SK-N-SH (cell line): Measurements from ENCODE around the gene TP53I3. TPM values are rescaled to one million over a fixed set of nuclear protein-coding genes. Genes with fewer than 3 reads are reported as not detected.

Experiments
- CTCF ChIA-PET: fragments of 300-600, 350-600 bp; formaldehyde crosslinking; extraction: SDS; loops from one replicate; lab custom pipeline; 2021; lab: Yijun Ruan, JAX
- POLR2A ChIA-PET: fragments of 350-600 bp; sonication (Branson Sonifier 250); formaldehyde crosslinking; extraction: SDS; loops from one replicate; lab custom pipeline; 2020; ENCODE audit warnings: antibody characterized with exemption, inconsistent platforms; lab: Yijun Ruan, JAX
- DNase-seq: peaks from one replicate; pipeline ENCODE4 v3.0.0; 2012
- H2AFZ ChIP-seq: fragments of 200-600 bp; sonication (generic); 2 replicates; pipeline ENCODE4 v1.8.1; 2016; ENCODE audit warnings: antibody characterized with exemption, mild to moderate bottlenecking, low read depth
- H3F3A ChIP-seq: fragments of 200-600 bp; sonication (generic); replicated peaks from 2 replicates; pipeline ENCODE3; 2016; ENCODE audit warnings: antibody characterized with exemption, mild to moderate bottlenecking; ENCODE audit not compliant: insufficient read depth
- H3K27ac ChIP-seq, 2 experiments: fragments of 200-500 bp in 1 of 2; fragments of 200-600 bp in 1 of 2; sonication (Bioruptor generic) in 1 of 2; sonication (generic), shearing (Covaris generic) in 1 of 2; 2 replicates each; pipeline versions ENCODE4 v1.5.1 to v1.6.1; 2014 to 2016; ENCODE audit warnings: low read depth in 2 of 2, inconsistent platforms in 1 of 2, low read length in 1 of 2, mild to moderate bottlenecking in 1 of 2, mixed read lengths in 1 of 2
- H3K27me3 ChIP-seq: fragments of 200-600 bp; sonication (generic), shearing (Covaris generic); 2 replicates; pipeline ENCODE4 v1.6.1; 2016; ENCODE audit warnings: mixed run types; ENCODE audit not compliant: insufficient read depth
- H3K36me3 ChIP-seq, 2 experiments: fragments of 200-500 bp in 1 of 2; fragments of 200-600 bp in 1 of 2; sonication (Bioruptor generic) in 1 of 2; sonication (generic) in 1 of 2; replicated peaks in 1 of 2; 2 replicates each; pipeline versions ENCODE3 to v1.5.1; 2014 to 2016; ENCODE audit warnings: low read length in 1 of 2, mild to moderate bottlenecking in 1 of 2; ENCODE audit not compliant: insufficient read depth in 2 of 2, control insufficient read depth in 1 of 2
- H3K4me1 ChIP-seq, 2 experiments: fragments of 200-500 bp in 1 of 2; fragments of 200-600 bp in 1 of 2; sonication (Bioruptor generic) in 1 of 2; sonication (generic), shearing (Covaris generic) in 1 of 2; 2 replicates each; pipeline versions ENCODE4 v1.5.1 to v1.6.1; 2014 to 2016; ENCODE audit warnings: low read depth in 1 of 2, low read length in 1 of 2, mixed run types in 1 of 2; ENCODE audit not compliant: insufficient read depth in 2 of 2, control insufficient read depth in 1 of 2
- H3K4me2 ChIP-seq: fragments of 200-600 bp; sonication (generic), shearing (Covaris generic); 2 replicates; pipeline ENCODE4 v1.6.1; 2017; ENCODE audit warnings: mixed run types
- H3K4me3 ChIP-seq, 2 experiments: fragments of 200-500 bp in 1 of 2; fragments of 200-600 bp in 1 of 2; sonication (Bioruptor generic) in 1 of 2; sonication (generic), shearing (Covaris generic) in 1 of 2; 2 replicates each; pipeline versions ENCODE4 v1.5.1 to v1.8.1; 2014 to 2016; ENCODE audit warnings: low read depth in 2 of 2, inconsistent platforms in 1 of 2, low read length in 1 of 2, mild to moderate bottlenecking in 1 of 2, mixed read lengths in 1 of 2, moderate library complexity in 1 of 2
- H3K79me2 ChIP-seq: fragments of 200-600 bp; sonication (generic); 2 replicates; pipeline ENCODE4 v1.8.1; 2017; ENCODE audit warnings: mild to moderate bottlenecking; ENCODE audit not compliant: insufficient read depth
- H3K9ac ChIP-seq: fragments of 200-600 bp; sonication (generic); 2 replicates; pipeline ENCODE4 v1.6.1; 2017; ENCODE audit warnings: mixed run types
- H3K9me2 ChIP-seq: fragments of 200-600 bp; sonication (generic); 2 replicates; pipeline ENCODE4 v1.6.1; 2017; ENCODE audit warnings: mixed run types
- H3K9me3 ChIP-seq: fragments of 200-600 bp; sonication (generic); 2 replicates; pipeline ENCODE4 v1.6.1; 2017; ENCODE audit warnings: mixed run types, mild to moderate bottlenecking, moderate library complexity
- H4K20me1 ChIP-seq: fragments of 200-600 bp; sonication (generic); 2 replicates; pipeline ENCODE4 v1.6.1; 2017; ENCODE audit warnings: mild to moderate bottlenecking, mixed run types; ENCODE audit not compliant: insufficient read depth
- FOSL2 ChIP-seq: IDR thresholded peaks from 2 replicates; pipeline ENCODE4 v1.4.0; 2012; ENCODE audit warnings: low read depth, mild to moderate bottlenecking, moderate library complexity, borderline replicate concordance
- FOXJ3 ChIP-seq: sonication (generic); formaldehyde crosslinking; IDR thresholded peaks from 2 replicates; pipeline ENCODE4 v1.5.1; 2020; ENCODE audit warnings: mild to moderate bottlenecking, missing genetic modification reagents
- JUND ChIP-seq: IDR thresholded peaks from 2 replicates; pipeline ENCODE4 v1.4.0; 2012
- NFIC ChIP-seq: IDR thresholded peaks from 2 replicates; pipeline ENCODE4 v1.4.0; 2012; ENCODE audit warnings: borderline replicate concordance
- RFX5 ChIP-seq: IDR thresholded peaks from 2 replicates; pipeline ENCODE4 v1.6.1; 2012; ENCODE audit warnings: mild to moderate bottlenecking, improper control_type of control experiment, low read length
- SMC3 ChIP-seq: IDR thresholded peaks from 2 replicates; pipeline ENCODE4 v1.6.1; 2012; ENCODE audit warnings: low read depth, low read length, improper control_type of control experiment
- TAF1 ChIP-seq: IDR thresholded peaks from 2 replicates; pipeline ENCODE4 v1.6.1; 2012; ENCODE audit warnings: low read depth, mild to moderate bottlenecking, low read length, moderate library complexity, borderline replicate concordance
- YY1 ChIP-seq: IDR thresholded peaks from 2 replicates; pipeline ENCODE4 v1.4.0; 2012; ENCODE audit warnings: low read depth, mild to moderate bottlenecking
- WGBS: methylation state at CpG from one replicate; pipeline ENCODE4 v1.1.6; 2017; ENCODE audit warnings: low lambda C conversion rate; 5-methylcytosine and 5-hydroxymethylcytosine counted together
- polyA plus RNA-seq, 3 experiments: library from polyadenylated mRNA; depleted of rRNA; stranded (reverse); fragments of >200 nt; gene quantifications; 2 replicates each; pipeline ENCODE4 v1.2.3, GENCODE V29; 2012
- TF ChIP-seq, protein P1 (sequence below): IDR thresholded peaks from 2 replicates; pipeline ENCODE4 v1.4.0; 2012; ENCODE audit warnings: low read depth
- TF ChIP-seq, protein P2 (sequence below): IDR thresholded peaks from 2 replicates; pipeline ENCODE4 v1.4.0; 2012; ENCODE audit warnings: low read depth, borderline replicate concordance
- TF ChIP-seq, protein P3 (sequence below): fragments of 150-350 bp; IDR thresholded peaks from 2 replicates; pipeline ENCODE4 v1.6.1; 2017; ENCODE audit warnings: antibody characterized with exemption, low read length, low read depth, borderline replicate concordance

Gene TP53I3
- polyA plus RNA-seq, 1 of the 3 experiments (the other 2 are of a cell fraction) = 110 TPM

DNA sequence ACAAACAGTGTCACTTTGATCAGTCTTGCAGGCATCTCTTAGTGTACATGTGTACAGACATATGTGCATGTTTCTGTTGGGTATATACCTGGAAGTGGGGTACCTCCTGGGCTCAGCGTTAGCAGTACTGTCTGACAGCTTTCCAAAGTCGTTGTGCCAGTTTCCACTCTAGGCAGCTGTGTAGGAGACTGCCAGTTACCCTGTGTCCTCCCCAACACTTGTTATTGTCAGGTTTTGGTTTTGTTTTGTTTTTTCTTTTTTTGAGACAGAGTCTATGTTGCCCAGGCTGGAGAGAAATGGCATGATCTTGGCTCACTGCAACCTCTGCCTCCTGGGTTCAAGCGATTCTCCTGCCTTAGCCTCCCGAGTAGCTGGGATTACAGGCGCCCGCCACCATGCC lies 28.9 kb downstream of the TP53I3 start:
- no peaks in the 10 kb centered on the region for H3K27me3 ChIP-seq
- no peak overlapping the region for H3K4me2 ChIP-seq
- H3K36me3 ChIP-seq = peaks cover 0 to 11% of the 10 kb centered on the region in 2 experiments
- H3K4me1 ChIP-seq = peaks cover 0 to 10% of the 10 kb centered on the region in 2 experiments; a peak in 1 of 4 replicates
- no peaks in the 10 kb centered on the region for H3K9me2 ChIP-seq
- no peaks in the 10 kb centered on the region for H3K79me2 ChIP-seq
- H2AFZ ChIP-seq = no peak overlapping the region
- ChIA-PET POLR2A (no interaction called here), CTCF (interaction anchor here (0.7 to 1.9 kb wide), 2 partner anchors 96 to 231 kb away, joined by 3 to 4 read pairs; no protein-coding TSS in a partner anchor)
- H3K9ac ChIP-seq = no peak overlapping the region
- no peaks in the 10 kb centered on the region for H3K9me3 ChIP-seq
- no peak for DNase-seq
- TF ChIP-seq RFX5 (no peak), FOXJ3 (CRISPR knock-in tag) (no peak)
- H3F3A ChIP-seq = peaks cover 1% of the 10 kb centered on the region
- no peak overlapping the region for H3K4me3 ChIP-seq
- no peaks in the 10 kb centered on the region for H4K20me1 ChIP-seq
- WGBS = 87% methylated on average over 6 of the region's 6 CpGs
- H3K27ac ChIP-seq = no peak overlapping the region

DNA sequence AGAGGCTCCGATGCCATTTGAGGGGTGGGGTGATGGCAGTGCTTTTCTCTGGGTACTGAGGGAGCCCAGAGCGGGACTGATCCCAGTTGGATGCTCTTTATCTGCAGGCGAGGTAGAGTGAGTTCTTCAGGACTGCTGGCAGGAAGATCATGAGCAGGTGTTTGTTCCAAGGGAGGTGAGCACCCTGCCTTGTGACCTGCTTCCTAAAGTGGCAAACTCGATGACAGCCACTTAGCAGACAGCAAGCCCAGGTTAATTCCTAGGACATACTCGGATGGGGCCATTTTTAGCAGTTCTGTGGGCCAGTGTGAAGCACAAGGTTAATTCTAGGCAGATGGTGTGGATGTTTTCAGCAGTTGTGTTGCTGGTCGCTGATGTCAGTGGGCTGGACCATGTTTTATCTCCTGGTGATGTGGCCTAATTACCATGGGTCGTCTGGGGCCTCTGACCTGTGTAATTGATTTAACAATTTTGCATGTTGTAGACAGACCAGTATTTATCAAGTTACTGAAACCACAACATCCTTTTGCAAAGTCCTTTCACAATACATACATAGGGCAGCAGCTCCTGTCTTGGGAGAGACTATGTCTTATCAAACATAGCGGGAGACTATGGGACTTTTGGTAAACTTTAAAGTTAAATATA lies 30.1 kb downstream of the TP53I3 start:
- H3K27ac ChIP-seq = peak overlapping the region in 1 of 2 experiments; percentile 56; a peak in 1 of 4 replicates
- H4K20me1 ChIP-seq = no peaks in the 10 kb centered on the region
- H3K36me3 ChIP-seq = peaks cover 0 to 11% of the 10 kb centered on the region in 2 experiments
- H3K9me2 ChIP-seq = no peaks in the 10 kb centered on the region
- no peaks in the 10 kb centered on the region for H3K27me3 ChIP-seq
- TF ChIP-seq, protein P1, sequence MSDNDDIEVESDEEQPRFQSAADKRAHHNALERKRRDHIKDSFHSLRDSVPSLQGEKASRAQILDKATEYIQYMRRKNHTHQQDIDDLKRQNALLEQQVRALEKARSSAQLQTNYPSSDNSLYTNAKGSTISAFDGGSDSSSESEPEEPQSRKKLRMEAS = no peak
- TF ChIP-seq YY1 (no peak), NFIC (no peak), SMC3 (no peak), TAF1 (no peak), FOSL2 (no peak), JUND (no peak)
- TF ChIP-seq, protein P2, sequence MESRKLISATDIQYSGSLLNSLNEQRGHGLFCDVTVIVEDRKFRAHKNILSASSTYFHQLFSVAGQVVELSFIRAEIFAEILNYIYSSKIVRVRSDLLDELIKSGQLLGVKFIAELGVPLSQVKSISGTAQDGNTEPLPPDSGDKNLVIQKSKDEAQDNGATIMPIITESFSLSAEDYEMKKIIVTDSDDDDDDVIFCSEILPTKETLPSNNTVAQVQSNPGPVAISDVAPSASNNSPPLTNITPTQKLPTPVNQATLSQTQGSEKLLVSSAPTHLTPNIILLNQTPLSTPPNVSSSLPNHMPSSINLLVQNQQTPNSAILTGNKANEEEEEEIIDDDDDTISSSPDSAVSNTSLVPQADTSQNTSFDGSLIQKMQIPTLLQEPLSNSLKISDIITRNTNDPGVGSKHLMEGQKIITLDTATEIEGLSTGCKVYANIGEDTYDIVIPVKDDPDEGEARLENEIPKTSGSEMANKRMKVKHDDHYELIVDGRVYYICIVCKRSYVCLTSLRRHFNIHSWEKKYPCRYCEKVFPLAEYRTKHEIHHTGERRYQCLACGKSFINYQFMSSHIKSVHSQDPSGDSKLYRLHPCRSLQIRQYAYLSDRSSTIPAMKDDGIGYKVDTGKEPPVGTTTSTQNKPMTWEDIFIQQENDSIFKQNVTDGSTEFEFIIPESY = no peak
- TF ChIP-seq, protein P3, sequence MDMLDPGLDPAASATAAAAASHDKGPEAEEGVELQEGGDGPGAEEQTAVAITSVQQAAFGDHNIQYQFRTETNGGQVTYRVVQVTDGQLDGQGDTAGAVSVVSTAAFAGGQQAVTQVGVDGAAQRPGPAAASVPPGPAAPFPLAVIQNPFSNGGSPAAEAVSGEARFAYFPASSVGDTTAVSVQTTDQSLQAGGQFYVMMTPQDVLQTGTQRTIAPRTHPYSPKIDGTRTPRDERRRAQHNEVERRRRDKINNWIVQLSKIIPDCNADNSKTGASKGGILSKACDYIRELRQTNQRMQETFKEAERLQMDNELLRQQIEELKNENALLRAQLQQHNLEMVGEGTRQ = no peak
- TF ChIP-seq, all 33 proteins: peak for 0
- POLR2A ChIA-PET = interaction anchor here (1.0 kb wide), 1 partner anchor 12 kb away, joined by 4 read pairs; no protein-coding TSS in a partner anchor
- WGBS = 62% methylated on average over 8 of the region's 8 CpGs
- H3K4me1 ChIP-seq = peaks cover 0 to 15% of the 10 kb centered on the region in 2 experiments; a peak in 1 of 4 replicates
- H2AFZ ChIP-seq = no peak overlapping the region
- H3K4me3 ChIP-seq = no peak overlapping the region
- CTCF ChIA-PET = interaction anchor here (1.5 to 1.9 kb wide), 4 partner anchors 12 to 230 kb away, joined by 3 to 4 read pairs (median 4); partner anchors contain the start of gene SF3B6
- peak; percentile 37 for DNase-seq
- no peak overlapping the region for H3K4me2 ChIP-seq
- H3K9me3 ChIP-seq = no peaks in the 10 kb centered on the region
- no peak overlapping the region for H3K9ac ChIP-seq
- peaks cover 9% of the 10 kb centered on the region for H3F3A ChIP-seq
- H3K79me2 ChIP-seq = no peaks in the 10 kb centered on the region
